Stomach (tissue), 9 donors: ENCODE data around the gene MYH9. TPM values are rescaled to one million over a fixed set of nuclear protein-coding genes. Genes with fewer than 3 reads are reported as not detected.

Experiments used
- DNase-seq, 2 donors: peaks; one replicate each; pipeline versions ENCODE4 v3.0.0 to v3.0.0-alpha.2; 2013 to 2019
- H3K27ac ChIP-seq, 5 donors: fragments of 200-600 bp in 4 of 5; sonication (generic) in 4 of 5; one replicate each; pipeline ENCODE4 v1.5.1; 2013 to 2019; ENCODE audit warnings: mild to moderate bottlenecking in 1 of 5, moderate library complexity in 1 of 5
- H3K27me3 ChIP-seq, 3 donors: fragments of 200-600 bp; sonication (generic); one replicate each; pipeline ENCODE4 v1.5.1; 2017 to 2019; ENCODE audit warnings: mixed run types in 1 of 3
- H3K36me3 ChIP-seq, 4 donors: fragments of 200-600 bp; sonication (generic); 1 replicate in 3 of 4; 2 replicates in 1 of 4; pipeline ENCODE4 v1.5.1; 2016 to 2019
- H3K4me1 ChIP-seq, 4 donors: fragments of 200-600 bp; sonication (generic); one replicate each; pipeline ENCODE4 v1.5.1; 2016 to 2019
- H3K4me3 ChIP-seq, 4 donors: fragments of 200-600 bp; sonication (generic) in 3 of 4; one replicate each; pipeline ENCODE4 v1.5.1; 2016 to 2019; ENCODE audit warnings: mild to moderate bottlenecking in 1 of 4
- H3K9me3 ChIP-seq, 4 donors: fragments of 200-600 bp; sonication (generic); one replicate each; pipeline ENCODE4 v1.5.1; 2016 to 2019
- CTCF ChIP-seq, 7 experiments: fragments of 450-650 bp in 4 of 7; fragments of 200-600 bp in 3 of 7; sonication (generic) in 3 of 7; IDR thresholded peaks; one replicate each; pipeline ENCODE4 v1.5.1; 2016 to 2019; ENCODE audit warnings: antibody characterized with exemption in 7 of 7, control low read depth in 2 of 7, mild to moderate bottlenecking in 1 of 7
- EP300 ChIP-seq: sonication (generic); formaldehyde crosslinking; IDR thresholded peaks from one replicate; pipeline ENCODE4 v1.6.1; 2017; ENCODE audit warnings: antibody characterized with exemption
- POLR2A ChIP-seq, 4 donors: fragments of 450-650 bp; IDR thresholded peaks; one replicate each; pipeline ENCODE4 v1.6.1; 2016; ENCODE audit warnings: antibody characterized with exemption in 4 of 4, control low read depth in 2 of 4, mild to moderate bottlenecking in 1 of 4, moderate library complexity in 1 of 4
- POLR2AphosphoS5 ChIP-seq, 3 donors: sonication (generic); formaldehyde crosslinking; IDR thresholded peaks; one replicate each; pipeline ENCODE4 v1.6.1; 2016; ENCODE audit warnings: antibody characterized with exemption in 3 of 3
- WGBS, 5 donors: extraction: QIAGEN DNeasy Blood & Tissue Kit in 3 of 5; methylation state at CpG; one replicate each; pipeline versions ENCODE4 v1.1.5 to v1.1.7; 2013 to 2018; 5-methylcytosine and 5-hydroxymethylcytosine counted together
- intact Hi-C: fragments of 100-400 bp; cut with DNase I; formaldehyde crosslinking; loops from one replicate; pipeline ENCODE4 v1.15.1; 2023; ENCODE audit warnings: low total_unique reads
- polyA plus RNA-seq, 3 donors: library from polyadenylated mRNA; stranded (reverse); fragments of 200-250 nt; gene quantifications; one replicate each; pipeline ENCODE4 v1.2.3, GENCODE V29; 2013
- total RNA-seq, 5 donors: library from RNA; depleted of rRNA; stranded (reverse); fragments of >200 nt; gene quantifications; one replicate each; pipeline versions ENCODE4 v1.1.0 to v1.2.3, GENCODE V29; 2014 to 2016
- donor health status: healthy with polysubstance abuse.
- donor health status: Bipolar disorder and iron deficiency.
- donor health status: healthy.

Gene MYH9
- total and polyA plus RNA-seq, 8 donors, result 46.7 to 620 (median 197) TPM

DNA sequence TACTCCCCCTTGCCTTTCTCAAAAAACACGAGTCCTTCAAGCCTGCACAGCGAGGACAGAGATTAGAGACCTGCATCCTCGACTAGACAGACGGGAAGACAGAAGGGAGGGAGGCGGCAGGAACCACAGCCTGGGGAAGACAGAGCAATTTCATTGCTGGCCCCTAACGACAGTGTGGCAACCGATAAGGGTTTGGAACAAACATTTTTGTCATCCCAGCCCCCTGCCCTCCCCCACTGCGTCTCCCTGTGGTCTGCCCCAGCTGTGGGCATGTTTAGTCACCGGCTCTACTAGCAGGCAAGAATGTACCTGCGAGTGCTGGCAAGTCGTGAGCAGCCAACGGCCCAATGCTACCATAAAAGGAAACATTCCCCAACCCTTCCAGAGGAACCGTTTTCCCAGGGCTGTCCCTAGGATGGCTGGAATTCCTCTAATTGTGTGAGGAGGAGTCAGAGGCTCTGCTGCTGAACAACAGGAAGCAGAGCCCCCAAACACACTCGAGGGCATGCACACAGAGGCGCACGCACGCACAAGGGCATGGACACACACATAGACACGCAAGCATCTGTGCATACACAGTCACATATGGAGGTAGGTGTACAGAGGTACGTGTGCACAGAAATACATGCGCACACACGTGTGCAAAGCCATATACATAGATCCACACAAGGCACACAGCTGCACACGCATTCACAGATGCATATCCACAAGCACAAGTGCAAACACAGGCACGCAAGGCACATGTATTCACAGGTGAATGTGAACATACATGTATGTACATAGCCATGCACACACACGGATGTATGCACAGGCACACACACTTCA lies 58.3 kb downstream of the MYH9 start:
- TF ChIP-seq CTCF (IDR thresholded peaks at IDR 0.05), result no peak
- TF ChIP-seq POLR2AphosphoS5 (IDR thresholded peaks at IDR 0.05), result peak; percentile 75 to 86 (median 85)
- TF ChIP-seq EP300, result peak; percentile 70
- TF ChIP-seq POLR2A (IDR thresholded peaks at IDR 0.05), result no peak
- Histone ChIP-seq H3K9me3 (no peaks in the 10 kb centered on the region), H3K4me1 (peaks cover 90 to 100% (median 99%) of the 10 kb centered on the region in 4 donors), H3K4me3 (peak overlapping the region in 1 of 4 donors; percentile 9), H3K36me3 (peaks cover 29 to 55% (median 43%) of the 10 kb centered on the region in 4 donors), H3K27ac (peak overlapping the region; percentile 81 to 100 (median 95)), H3K27me3 (no peaks in the 10 kb centered on the region)
- WGBS, 5 donors, result 24 to 38% (median 34%) methylated on average over 23 to 24 of the region's 24 CpGs
- peak; percentile 51 to 89 for DNase-seq
- intact Hi-C loops, result no loop called here

- peaks cover 30 to 57% (median 45%) of the 10 kb centered on the region in 4 donors for H3K36me3 ChIP-seq
These were observed 59.0 kb downstream of the MYH9 start for GRCh38 chr22:36328635-36329253.

GRCh38 chr22:36327922-36328551 lies 59.7 kb downstream of the MYH9 start:
- Histone ChIP-seq H3K9me3 (no peaks in the 10 kb centered on the region), H3K4me1 (peaks cover 91 to 100% (median 99%) of the 10 kb centered on the region in 4 donors), H3K27ac (peak overlapping the region; percentile 58 to 100 (median 95)), H3K36me3 (peaks cover 36 to 64% (median 49%) of the 10 kb centered on the region in 4 donors), H3K27me3 (no peaks in the 10 kb centered on the region), H3K4me3 (no peak overlapping the region)
- WGBS, 5 donors, result 47 to 56% (median 50%) methylated on average over 13 of the region's 13 CpGs
- intact Hi-C loops, result no loop called here
- peak in 1 of 2 donors; percentile 86 for DNase-seq
- peak in 2 of 3 donors; percentile 60 to 96 for TF ChIP-seq POLR2AphosphoS5 (IDR thresholded peaks at IDR 0.05)
- peak; percentile 85 for TF ChIP-seq EP300
- TF ChIP-seq CTCF (IDR thresholded peaks at IDR 0.05), result no peak

More at GRCh38 chr22:36328635-36329253, 59.0 kb downstream of the MYH9 start:
- intact Hi-C loops, result no loop called here
- WGBS, 5 donors, result 20 to 34% (median 27%) methylated on average over 14 to 23 of the region's 23 CpGs
- TF ChIP-seq EP300, result peak; percentile 40
- TF ChIP-seq POLR2AphosphoS5 (IDR thresholded peaks at IDR 0.05), result peak; percentile 50 to 82 (median 78)
- no peak for TF ChIP-seq CTCF (IDR thresholded peaks at IDR 0.05)
- no peak for TF ChIP-seq POLR2A (IDR thresholded peaks at IDR 0.05)
- Histone ChIP-seq H3K4me1 (peaks cover 90 to 100% (median 99%) of the 10 kb centered on the region in 4 donors), H3K4me3 (peak overlapping the region in 1 of 4 donors; percentile 9), H3K27ac (peak overlapping the region; percentile 81 to 100 (median 95)), H3K27me3 (no peaks in the 10 kb centered on the region), H3K9me3 (no peaks in the 10 kb centered on the region)
- DNase-seq, result peak; percentile 61 to 81
